H1 (cell line): ENCODE measurements around the gene SMIM29. TPM values are rescaled to one million over a fixed set of nuclear protein-coding genes. Genes with fewer than 3 reads are reported as not detected.

Source experiments
- CTCF ChIA-PET: fragments of 300-600 bp; sonication (Branson Sonifier 250); formaldehyde crosslinking; loops from one replicate; lab custom pipeline; 2021; ENCODE audit not compliant: partially characterized antibody; lab: Charles Lee
- POLR2A ChIA-PET: fragments of 300-600 bp; sonication (Branson Sonifier 250); formaldehyde crosslinking; loops from one replicate; lab custom pipeline; 2021; ENCODE audit warnings: inconsistent platforms; ENCODE audit not compliant: partially characterized antibody; lab: Charles Lee
- DNase-seq, 2 experiments: peaks; one replicate each; pipeline versions ENCODE4 v3.0.0 to v3.0.0-alpha.2; 2010 to 2022; ENCODE audit warnings: low spot score in 2 of 2, low read depth in 1 of 2, mixed read lengths in 1 of 2
- FAIRE-seq: peaks from 2 replicates; lab custom pipeline; 2011; peaks lifted over from hg19 to GRCh38; lab: Jason Lieb, UNC
- H2AFZ ChIP-seq: 2 replicates; pipeline ENCODE4 v1.8.1; 2012; ENCODE audit warnings: low read length, inconsistent platforms
- H2AK5ac ChIP-seq: 2 replicates; pipeline ENCODE4 v1.6.1; 2013; ENCODE audit warnings: low read depth, low read length
- H2BK120ac ChIP-seq: replicated peaks from 2 replicates; pipeline ENCODE3; 2013; ENCODE audit warnings: low read depth, low read length, inconsistent platforms
- H2BK12ac ChIP-seq: 2 replicates; pipeline ENCODE4 v1.6.1; 2013; ENCODE audit warnings: low read depth, low read length
- H2BK15ac ChIP-seq: 2 replicates; pipeline ENCODE4 v1.6.1; 2013; ENCODE audit warnings: low read length
- H2BK20ac ChIP-seq: 2 replicates; pipeline ENCODE4 v1.6.1; 2013; ENCODE audit warnings: low read length
- H2BK5ac ChIP-seq: 2 replicates; pipeline ENCODE4 v1.6.1; 2013; ENCODE audit warnings: low read depth, low read length
- H3K14ac ChIP-seq: 2 replicates; pipeline ENCODE4 v1.6.1; 2013; ENCODE audit warnings: inconsistent platforms; ENCODE audit not compliant: insufficient read length
- H3K18ac ChIP-seq: 2 replicates; pipeline ENCODE4 v1.6.1; 2013; ENCODE audit warnings: low read length; ENCODE audit errors: extremely low read depth
- H3K23ac ChIP-seq: 2 replicates; pipeline ENCODE4 v1.6.1; 2013; ENCODE audit warnings: inconsistent platforms; ENCODE audit not compliant: insufficient read length
- H3K23me2 ChIP-seq: 2 replicates; pipeline ENCODE4 v1.6.1; 2013; ENCODE audit warnings: low read depth, low read length
- H3K27ac ChIP-seq: 2 replicates; pipeline ENCODE4 v1.6.1; 2011; ENCODE audit warnings: low read depth, low read length, inconsistent platforms
- H3K27me3 ChIP-seq, 4 experiments: replicated peaks in 1 of 4; 1 replicate in 1 of 4; 2 replicates in 3 of 4; pipeline versions ENCODE4 v1.6.1 to v1.8.1; 2011 to 2013; ENCODE audit warnings: low read length in 3 of 4, mild to moderate bottlenecking in 3 of 4, inconsistent platforms in 2 of 4, mixed read lengths in 2 of 4, moderate library complexity in 1 of 4; ENCODE audit not compliant: control insufficient read depth in 3 of 4, insufficient read depth in 3 of 4; ENCODE audit errors: extremely low read depth in 1 of 4
- H3K36me3 ChIP-seq, 4 experiments: 2 replicates each; pipeline versions ENCODE4 v1.6.1 to v1.8.1; 2011 to 2013; ENCODE audit warnings: mild to moderate bottlenecking in 4 of 4, low read length in 3 of 4, moderate library complexity in 2 of 4, control low read depth in 1 of 4, inconsistent platforms in 1 of 4; ENCODE audit not compliant: insufficient read depth in 4 of 4, control insufficient read depth in 2 of 4
- H3K4ac ChIP-seq: replicated peaks from 2 replicates; pipeline ENCODE3; 2013; ENCODE audit warnings: low read length, low read depth, mixed read lengths, inconsistent platforms; ENCODE audit not compliant: insufficient read length
- H3K4me1 ChIP-seq, 4 experiments: replicated peaks in 1 of 4; 1 replicate in 1 of 4; 2 replicates in 3 of 4; pipeline versions ENCODE4 v1.6.1 to v1.8.1; 2011 to 2013; ENCODE audit warnings: low read length in 3 of 4, inconsistent platforms in 2 of 4, mixed read lengths in 1 of 4; ENCODE audit not compliant: insufficient read depth in 4 of 4, control insufficient read depth in 3 of 4
- H3K4me2 ChIP-seq, 2 experiments: 2 replicates each; pipeline versions ENCODE4 v1.6.1 to v1.8.1; 2011 to 2013; ENCODE audit warnings: low read depth in 2 of 2, low read length in 2 of 2, control low read depth in 1 of 2, inconsistent platforms in 1 of 2, mild to moderate bottlenecking in 1 of 2; ENCODE audit not compliant: insufficient read depth in 1 of 2
- H3K4me3 ChIP-seq, 4 experiments: fragments of 200-600, 300-600 bp in 1 of 4; sonication (generic), shearing (Covaris generic), sonication (Bioruptor Twin) in 1 of 4; 2 replicates each; pipeline versions ENCODE4 v1.5.1 to v1.8.1; 2011 to 2016; ENCODE audit warnings: low read length in 4 of 4, low read depth in 3 of 4, control low read depth in 2 of 4, inconsistent platforms in 2 of 4, mild to moderate bottlenecking in 2 of 4, mixed read lengths in 1 of 4, moderate library complexity in 1 of 4; ENCODE audit not compliant: insufficient read depth in 2 of 4; ENCODE audit errors: extremely low read depth in 1 of 4
- H3K56ac ChIP-seq: replicated peaks from 2 replicates; pipeline ENCODE3; 2013; ENCODE audit warnings: low read depth, mild to moderate bottlenecking, mixed read lengths, low read length, inconsistent platforms; ENCODE audit not compliant: insufficient read length
- H3K79me1 ChIP-seq: 2 replicates; pipeline ENCODE4 v1.6.1; 2013; ENCODE audit warnings: low read depth, low read length, control low read depth
- H3K79me2 ChIP-seq, 2 experiments: 2 replicates each; pipeline versions ENCODE4 v1.6.1 to v1.8.1; 2012 to 2013; ENCODE audit warnings: low read length in 2 of 2, mild to moderate bottlenecking in 2 of 2, inconsistent platforms in 1 of 2; ENCODE audit not compliant: insufficient read depth in 2 of 2, control insufficient read depth in 1 of 2
- H3K9ac ChIP-seq, 4 experiments: replicated peaks in 1 of 4; 1 replicate in 1 of 4; 2 replicates in 3 of 4; pipeline versions ENCODE4 v1.6.1 to v1.8.1; 2011 to 2013; ENCODE audit warnings: low read depth in 3 of 4, low read length in 3 of 4, control low read depth in 2 of 4, mild to moderate bottlenecking in 2 of 4, moderate library complexity in 2 of 4, inconsistent platforms in 1 of 4; ENCODE audit errors: extremely low read depth in 1 of 4
- H3K9me3 ChIP-seq, 2 experiments: 2 replicates each; pipeline versions ENCODE4 v1.6.1 to v1.8.1; 2012 to 2013; ENCODE audit warnings: mild to moderate bottlenecking in 2 of 2, moderate library complexity in 2 of 2, control low read depth in 1 of 2, inconsistent platforms in 1 of 2, low read depth in 1 of 2, low read length in 1 of 2, mixed read lengths in 1 of 2; ENCODE audit not compliant: insufficient read depth in 2 of 2
- H4K20me1 ChIP-seq, 2 experiments: replicated peaks in 1 of 2; 2 replicates each; pipeline versions ENCODE3 to v1.8.1; 2011 to 2013; ENCODE audit warnings: inconsistent platforms in 2 of 2, low read length in 2 of 2, mild to moderate bottlenecking in 1 of 2; ENCODE audit not compliant: insufficient read depth in 2 of 2, control insufficient read depth in 1 of 2
- H4K5ac ChIP-seq: 2 replicates; pipeline ENCODE4 v1.6.1; 2013; ENCODE audit warnings: low read length, low read depth, mixed read lengths, inconsistent platforms; ENCODE audit not compliant: insufficient read length
- H4K8ac ChIP-seq: 2 replicates; pipeline ENCODE4 v1.8.0; 2013; ENCODE audit warnings: mild to moderate bottlenecking, moderate library complexity, low read length, inconsistent platforms; ENCODE audit not compliant: insufficient read depth; ENCODE audit errors: extremely low read depth
- H4K91ac ChIP-seq: replicated peaks from 2 replicates; pipeline ENCODE3; 2013; ENCODE audit warnings: low read length, mixed read lengths, inconsistent platforms; ENCODE audit not compliant: insufficient read length
- CBX5 ChIP-seq: fragments of 300-800, 300-1000 bp; sonication (generic); IDR thresholded peaks from 2 replicates; pipeline ENCODE4 v1.7.1; 2016; ENCODE audit warnings: antibody characterized with exemption, low read length, low read depth
- SUZ12 ChIP-seq: fragments of 200-600 bp; sonication (generic); IDR thresholded peaks from 2 replicates; pipeline ENCODE4 v1.6.1; 2012; ENCODE audit warnings: mild to moderate bottlenecking, inconsistent platforms, low read length, moderate library complexity, mixed read lengths
- WGBS, 2 experiments: shearing (Covaris generic) in 1 of 2; methylation state at CpG; one replicate each; pipeline versions ENCODE4 v1.1.6 to v1.1.7; 2013 to 2015; ENCODE audit warnings: low lambda C conversion rate in 2 of 2, mixed read lengths in 2 of 2, inconsistent platforms in 1 of 2, low coverage in 1 of 2, missing lambda C conversion rate in 1 of 2; ENCODE audit not compliant: insufficient replicate concordance in 2 of 2, insufficient coverage in 1 of 2, insufficient read length in 1 of 2; ENCODE audit errors: extremely low coverage in 1 of 2, missing lambda C conversion rate in 1 of 2; 5-methylcytosine and 5-hydroxymethylcytosine counted together
- polyA plus RNA-seq, 7 experiments: library from polyadenylated mRNA; depleted of rRNA in 3 of 7; stranded (reverse) in 5 of 7; unstranded in 2 of 7; fragments of >200 nt in 5 of 7; fragments of 200-250 nt in 2 of 7; gene quantifications; 1 replicate in 5 of 7; 2 replicates in 1 of 7; 4 replicates in 1 of 7; pipeline versions ENCODE4 v1.2.1 to v1.2.3, GENCODE V29; 2011 to 2013; ENCODE audit warnings: missing spikeins in 2 of 7, mixed read lengths in 2 of 7
- total RNA-seq: library from RNA; stranded (reverse); fragmentation: NEBNext Ultra II Directional; extraction: Animal tissue kit (Norgen Biotek cat#: 25700); gene quantifications from 2 replicates; pipeline ENCODE4 v1.2.1, GENCODE V29; 2021
- TF ChIP-seq, protein P1 (sequence below): IDR thresholded peaks from 2 replicates; pipeline ENCODE4 v1.6.1; 2012; ENCODE audit warnings: low read length, inconsistent platforms

SMIM29 gene
- total and polyA plus RNA-seq, 2 of the 8 experiments (the other 6 are each of a cell fraction or from before 2014, with no cell fraction given): 7.0 to 22.4 TPM

DNA sequence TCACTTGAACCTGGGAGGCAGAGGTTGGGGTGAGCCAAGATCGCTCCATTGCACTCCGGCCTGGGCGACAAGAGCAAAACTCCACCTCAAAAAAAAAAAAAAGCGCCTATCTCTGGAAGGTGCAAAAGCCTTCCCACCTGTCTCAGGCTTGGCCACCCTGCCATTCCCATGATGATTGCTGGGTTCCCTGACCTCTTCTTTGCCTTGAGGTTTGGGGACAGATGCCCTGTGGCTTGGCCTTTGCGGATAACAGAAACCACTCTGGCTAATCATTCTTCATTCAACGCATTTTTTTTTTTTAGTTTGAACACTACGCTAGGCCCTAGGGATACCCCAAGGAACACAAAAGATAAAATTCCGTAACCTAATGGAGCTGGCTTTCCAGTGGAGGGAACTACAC, 18.9 kb downstream of the SMIM29 start:
- ChIA-PET POLR2A (interaction anchor here (0.6 to 9.0 kb wide), 6 partner anchors 9 to 862 kb away, joined by 3 to 191 read pairs (median 4); partner anchors contain the start of gene SMIM29), CTCF (interaction anchor here (0.7 to 2.2 kb wide), 3 partner anchors 14 to 34 kb away, joined by 3 to 7 read pairs (median 6); no protein-coding TSS in a partner anchor)
- no peak overlapping the region for H3K4me3 ChIP-seq
- H2BK12ac ChIP-seq: no peak overlapping the region
- no peak overlapping the region for H4K91ac ChIP-seq
- no peak for DNase-seq
- no peaks in the 10 kb centered on the region for H3K27me3 ChIP-seq
- H3K4me2 ChIP-seq: no peak overlapping the region
- H3K14ac ChIP-seq: no peak overlapping the region
- peaks cover 10 to 36% (median 31%) of the 10 kb centered on the region in 4 experiments for H3K4me1 ChIP-seq
- no peak overlapping the region for H2AK5ac ChIP-seq
- no peak overlapping the region for H3K9ac ChIP-seq
- H2BK120ac ChIP-seq: no peak overlapping the region
- H3K4ac ChIP-seq: no peak overlapping the region
- H3K36me3 ChIP-seq: no peaks in the 10 kb centered on the region
- FAIRE-seq: no peak
- no peak overlapping the region for H3K56ac ChIP-seq
- H4K5ac ChIP-seq: no peak overlapping the region
- no peak overlapping the region for H2BK15ac ChIP-seq
- H3K79me1 ChIP-seq: no peaks in the 10 kb centered on the region; the same call in 1 of the 2 replicates
- no peak overlapping the region for H3K23ac ChIP-seq
- peaks cover 5% of the 10 kb centered on the region for H3K23me2 ChIP-seq
- no peak overlapping the region for H3K18ac ChIP-seq
- H3K9me3 ChIP-seq: no peaks in the 10 kb centered on the region
- H4K8ac ChIP-seq: no peak overlapping the region
- no peak overlapping the region for H2BK5ac ChIP-seq
- 94% methylated on average over 8 of the region's 8 CpGs; no CpG with 5 or more reads in 1 of the 2 experiments for WGBS, 2 experiments
- no peak overlapping the region for H3K27ac ChIP-seq
- H2AFZ ChIP-seq: no peak overlapping the region
- H2BK20ac ChIP-seq: 0 out of 2 replicates have a peak overlapping the region, but pooled peaks have one; percentile 32
- no peaks in the 10 kb centered on the region for H4K20me1 ChIP-seq
- H3K79me2 ChIP-seq: 0 out of 4 replicates have a peak, but pooled peaks cover 0 to 2% of the 10 kb centered on the region in 2 experiments
- TF ChIP-seq, protein P1, sequence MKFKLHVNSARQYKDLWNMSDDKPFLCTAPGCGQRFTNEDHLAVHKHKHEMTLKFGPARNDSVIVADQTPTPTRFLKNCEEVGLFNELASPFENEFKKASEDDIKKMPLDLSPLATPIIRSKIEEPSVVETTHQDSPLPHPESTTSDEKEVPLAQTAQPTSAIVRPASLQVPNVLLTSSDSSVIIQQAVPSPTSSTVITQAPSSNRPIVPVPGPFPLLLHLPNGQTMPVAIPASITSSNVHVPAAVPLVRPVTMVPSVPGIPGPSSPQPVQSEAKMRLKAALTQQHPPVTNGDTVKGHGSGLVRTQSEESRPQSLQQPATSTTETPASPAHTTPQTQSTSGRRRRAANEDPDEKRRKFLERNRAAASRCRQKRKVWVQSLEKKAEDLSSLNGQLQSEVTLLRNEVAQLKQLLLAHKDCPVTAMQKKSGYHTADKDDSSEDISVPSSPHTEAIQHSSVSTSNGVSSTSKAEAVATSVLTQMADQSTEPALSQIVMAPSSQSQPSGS: no peak
- no peak for TF ChIP-seq SUZ12
- TF ChIP-seq CBX5: no peak
